Peyer's patch (tissue), 4 donors: ENCODE measurements around the gene SLX4IP. TPM values are rescaled to one million over a fixed set of nuclear protein-coding genes. Genes with fewer than 3 reads are reported as not detected.
A peak's percentile ranks its signal among the peaks of the same experiment; 100 is the strongest.

Experiments used
- DNase-seq, 3 donors: peaks; one replicate each; pipeline ENCODE4 v3.0.0-alpha.2; 2017 to 2019
- H3K27ac ChIP-seq, 4 donors: fragments of 200-600 bp; sonication (generic); one replicate each; pipeline ENCODE4 v1.5.1; 2016 to 2019
- H3K27me3 ChIP-seq, 2 donors: fragments of 200-600 bp; sonication (generic); one replicate each; pipeline ENCODE4 v1.5.1; 2019
- H3K36me3 ChIP-seq, 3 donors: fragments of 200-600 bp; sonication (generic); one replicate each; pipeline ENCODE4 v1.5.1; 2016 to 2019
- H3K4me1 ChIP-seq, 4 donors: fragments of 200-600 bp; sonication (generic); one replicate each; pipeline ENCODE4 v1.5.1; 2016 to 2019
- H3K4me3 ChIP-seq, 4 donors: fragments of 200-600 bp; sonication (generic); 1 replicate in 3 of 4; 2 replicates in 1 of 4; pipeline ENCODE4 v1.5.1; 2016 to 2019; ENCODE audit warnings: mild to moderate bottlenecking in 1 of 4
- H3K9me3 ChIP-seq, 4 donors: fragments of 200-600 bp; sonication (generic); one replicate each; pipeline ENCODE4 v1.5.1; 2016 to 2019; ENCODE audit warnings: mild to moderate bottlenecking in 1 of 4
- POLR2A ChIP-seq, 2 donors: fragments of 450-650 bp; IDR thresholded peaks; one replicate each; pipeline ENCODE4 v1.5.1; 2017; ENCODE audit warnings: antibody characterized with exemption in 2 of 2, mild to moderate bottlenecking in 2 of 2, moderate library complexity in 2 of 2
- total RNA-seq, 4 donors: library from RNA; depleted of rRNA; stranded (reverse); fragments of >200 nt; gene quantifications; one replicate each; pipeline ENCODE4 v1.1.0, GENCODE V29; 2016
- TF ChIP-seq, protein P1 (sequence below), 6 experiments: fragments of 450-650 bp in 4 of 6; fragments of 200-600 bp in 2 of 6; sonication (generic) in 1 of 6; IDR thresholded peaks; one replicate each; pipeline ENCODE4 v1.5.1; 2017 to 2019; ENCODE audit warnings: antibody characterized with exemption in 6 of 6, mild to moderate bottlenecking in 3 of 6, moderate library complexity in 1 of 6

Gene SLX4IP
- total RNA-seq, 4 donors from 2014 or later: 6.1 to 9.0 (median 7.9) TPM

DNA sequence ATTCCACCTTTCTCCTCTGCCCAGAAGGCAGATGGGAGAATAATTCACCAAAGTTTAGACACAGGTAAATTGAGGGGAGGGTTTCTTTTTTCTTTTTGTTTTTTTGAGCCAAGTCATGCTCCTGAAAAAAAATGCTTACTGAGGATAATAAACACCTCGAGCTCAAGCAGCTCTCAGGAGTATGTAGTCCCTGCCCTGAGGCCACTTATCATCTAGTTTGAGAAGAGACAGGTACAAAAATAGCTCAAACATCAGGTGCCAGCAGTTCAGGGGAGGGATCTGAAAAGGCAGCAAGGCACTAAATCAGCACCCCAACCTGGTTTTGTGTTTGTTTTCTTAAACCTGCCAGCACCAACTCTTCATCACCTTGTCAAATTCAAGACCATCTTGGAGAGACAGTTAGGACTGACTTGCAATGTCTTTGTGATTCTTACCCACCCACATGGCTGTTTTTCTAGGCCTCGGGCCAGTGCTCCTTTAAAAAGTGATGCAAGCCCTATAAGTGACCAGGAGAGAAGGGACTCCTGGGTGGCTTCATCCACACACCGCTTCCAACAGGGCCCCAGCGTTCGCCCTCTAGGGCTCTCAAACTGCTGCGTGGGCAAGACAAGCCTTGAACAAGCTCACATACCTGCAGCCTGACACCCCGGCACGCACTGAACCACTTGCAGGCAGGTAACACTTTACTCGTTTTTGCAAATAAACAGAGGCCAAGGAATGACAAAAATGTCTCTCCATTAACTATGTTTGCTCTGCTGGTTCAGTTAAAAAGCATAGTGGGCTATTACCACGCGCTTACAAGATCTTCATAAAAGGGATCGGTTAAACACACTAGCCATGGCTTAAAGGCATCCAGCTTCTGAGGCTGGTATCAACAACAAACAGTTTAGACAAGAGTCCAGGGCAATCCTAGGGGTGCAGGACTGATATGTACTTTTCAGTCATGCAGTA, 224.8 kb downstream of the SLX4IP start:
- H3K4me3 ChIP-seq: no peak overlapping the region
- H3K27me3 ChIP-seq: no peaks in the 10 kb centered on the region
- H3K27ac ChIP-seq: peak overlapping the region in 2 of 4 donors; percentile 5 to 41
- TF ChIP-seq POLR2A (IDR thresholded peaks at IDR 0.05): no peak
- TF ChIP-seq, protein P1, sequence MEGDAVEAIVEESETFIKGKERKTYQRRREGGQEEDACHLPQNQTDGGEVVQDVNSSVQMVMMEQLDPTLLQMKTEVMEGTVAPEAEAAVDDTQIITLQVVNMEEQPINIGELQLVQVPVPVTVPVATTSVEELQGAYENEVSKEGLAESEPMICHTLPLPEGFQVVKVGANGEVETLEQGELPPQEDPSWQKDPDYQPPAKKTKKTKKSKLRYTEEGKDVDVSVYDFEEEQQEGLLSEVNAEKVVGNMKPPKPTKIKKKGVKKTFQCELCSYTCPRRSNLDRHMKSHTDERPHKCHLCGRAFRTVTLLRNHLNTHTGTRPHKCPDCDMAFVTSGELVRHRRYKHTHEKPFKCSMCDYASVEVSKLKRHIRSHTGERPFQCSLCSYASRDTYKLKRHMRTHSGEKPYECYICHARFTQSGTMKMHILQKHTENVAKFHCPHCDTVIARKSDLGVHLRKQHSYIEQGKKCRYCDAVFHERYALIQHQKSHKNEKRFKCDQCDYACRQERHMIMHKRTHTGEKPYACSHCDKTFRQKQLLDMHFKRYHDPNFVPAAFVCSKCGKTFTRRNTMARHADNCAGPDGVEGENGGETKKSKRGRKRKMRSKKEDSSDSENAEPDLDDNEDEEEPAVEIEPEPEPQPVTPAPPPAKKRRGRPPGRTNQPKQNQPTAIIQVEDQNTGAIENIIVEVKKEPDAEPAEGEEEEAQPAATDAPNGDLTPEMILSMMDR (IDR thresholded peaks at IDR 0.05): no peak
- H3K4me1 ChIP-seq: peaks cover 0 to 29% (median under 1%) of the 10 kb centered on the region in 4 donors
- H3K9me3 ChIP-seq: no peaks in the 10 kb centered on the region
- peaks cover 0 to 78% (median 0%) of the 10 kb centered on the region in 3 donors for H3K36me3 ChIP-seq
- DNase-seq: no peak

DNA sequence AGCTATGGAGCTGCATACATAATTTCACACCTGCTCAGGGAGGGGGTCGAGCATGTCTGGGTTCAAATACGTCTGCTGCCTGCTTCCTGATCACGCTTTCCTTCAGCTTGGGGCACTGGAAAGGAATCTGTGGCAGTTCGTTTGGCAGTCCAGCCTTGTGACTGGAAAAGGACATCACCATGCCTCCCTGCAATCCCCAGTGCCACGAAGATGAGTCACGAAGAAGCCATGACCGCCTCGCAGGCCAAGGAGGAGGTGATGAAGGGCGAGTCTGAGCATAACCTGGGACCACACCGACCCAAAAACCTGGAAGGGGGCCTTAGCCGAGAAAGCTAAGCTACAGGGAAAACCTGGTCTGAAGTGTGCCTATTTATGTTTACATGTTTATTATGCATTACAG, 225.6 kb downstream of the SLX4IP start:
- Histone ChIP-seq H3K27ac (peak overlapping the region in 1 of 4 donors; percentile 41), H3K4me1 (peaks cover 0 to 30% (median 2%) of the 10 kb centered on the region in 4 donors), H3K27me3 (no peaks in the 10 kb centered on the region), H3K9me3 (no peaks in the 10 kb centered on the region), H3K4me3 (no peak overlapping the region), H3K36me3 (peaks cover 0 to 71% (median 0%) of the 10 kb centered on the region in 3 donors)
- TF ChIP-seq POLR2A (IDR thresholded peaks at IDR 0.05): no peak
- TF ChIP-seq, protein P1 (IDR thresholded peaks at IDR 0.05): no peak
- no peak for DNase-seq

DNA sequence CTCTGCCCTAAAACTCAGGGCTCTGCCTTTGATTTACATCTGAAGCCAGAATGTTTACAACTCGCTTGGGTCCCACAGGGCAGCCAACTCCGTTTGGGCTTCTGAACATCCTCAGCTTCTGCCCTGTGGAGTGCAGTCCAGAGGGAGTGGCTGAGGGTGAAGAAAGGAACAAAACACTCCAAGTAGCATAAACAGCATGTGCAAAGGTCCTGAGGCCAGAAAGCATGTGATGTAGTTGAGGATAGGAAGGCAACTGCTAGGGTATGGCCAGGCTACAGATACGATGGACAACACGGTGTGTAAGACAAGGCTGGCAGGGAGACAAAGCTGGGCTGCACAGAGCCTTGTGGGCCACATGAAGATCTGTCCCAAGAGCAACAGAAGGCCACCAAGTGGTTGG, 226.2 kb downstream of the SLX4IP start:
- H3K36me3 ChIP-seq: peaks cover 0 to 65% (median 0%) of the 10 kb centered on the region in 3 donors
- H3K27me3 ChIP-seq: no peaks in the 10 kb centered on the region
- H3K27ac ChIP-seq: peak overlapping the region in 1 of 4 donors; percentile 41
- no peak for DNase-seq
- TF ChIP-seq, protein P1 (IDR thresholded peaks at IDR 0.05): no peak
- TF ChIP-seq POLR2A (IDR thresholded peaks at IDR 0.05): no peak
- no peaks in the 10 kb centered on the region for H3K9me3 ChIP-seq
- no peak overlapping the region for H3K4me3 ChIP-seq
- H3K4me1 ChIP-seq: peaks cover 0 to 34% (median 2%) of the 10 kb centered on the region in 4 donors

DNA sequence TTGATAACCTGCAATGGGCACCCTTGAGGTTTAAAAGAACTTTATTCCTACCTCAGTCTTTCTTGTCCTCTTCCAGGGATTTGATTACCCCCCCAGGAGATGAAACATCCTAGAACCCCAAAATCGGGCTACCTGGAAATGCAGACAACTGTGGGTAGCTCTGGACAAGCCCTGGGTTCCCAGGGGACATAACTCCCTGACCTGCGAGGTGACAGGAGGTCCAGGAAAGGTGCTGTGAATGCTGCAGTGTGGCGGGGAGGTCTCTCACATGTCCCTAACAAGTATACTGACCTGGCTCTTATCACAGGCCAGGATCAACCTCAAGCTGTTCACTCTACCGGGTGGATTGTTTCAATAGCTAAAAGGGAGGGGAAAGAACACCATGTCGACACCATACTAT, 227.0 kb downstream of the SLX4IP start:
- H3K27ac ChIP-seq: peak overlapping the region in 1 of 4 donors; percentile 19
- H3K4me1 ChIP-seq: peaks cover 0 to 43% (median 2%) of the 10 kb centered on the region in 4 donors
- no peak for DNase-seq
- H3K27me3 ChIP-seq: no peaks in the 10 kb centered on the region
- no peak for TF ChIP-seq POLR2A (IDR thresholded peaks at IDR 0.05)
- TF ChIP-seq, protein P1 (IDR thresholded peaks at IDR 0.05): no peak
- H3K36me3 ChIP-seq: peaks cover 0 to 63% (median 0%) of the 10 kb centered on the region in 3 donors
- H3K9me3 ChIP-seq: no peaks in the 10 kb centered on the region
- H3K4me3 ChIP-seq: no peak overlapping the region

DNA sequence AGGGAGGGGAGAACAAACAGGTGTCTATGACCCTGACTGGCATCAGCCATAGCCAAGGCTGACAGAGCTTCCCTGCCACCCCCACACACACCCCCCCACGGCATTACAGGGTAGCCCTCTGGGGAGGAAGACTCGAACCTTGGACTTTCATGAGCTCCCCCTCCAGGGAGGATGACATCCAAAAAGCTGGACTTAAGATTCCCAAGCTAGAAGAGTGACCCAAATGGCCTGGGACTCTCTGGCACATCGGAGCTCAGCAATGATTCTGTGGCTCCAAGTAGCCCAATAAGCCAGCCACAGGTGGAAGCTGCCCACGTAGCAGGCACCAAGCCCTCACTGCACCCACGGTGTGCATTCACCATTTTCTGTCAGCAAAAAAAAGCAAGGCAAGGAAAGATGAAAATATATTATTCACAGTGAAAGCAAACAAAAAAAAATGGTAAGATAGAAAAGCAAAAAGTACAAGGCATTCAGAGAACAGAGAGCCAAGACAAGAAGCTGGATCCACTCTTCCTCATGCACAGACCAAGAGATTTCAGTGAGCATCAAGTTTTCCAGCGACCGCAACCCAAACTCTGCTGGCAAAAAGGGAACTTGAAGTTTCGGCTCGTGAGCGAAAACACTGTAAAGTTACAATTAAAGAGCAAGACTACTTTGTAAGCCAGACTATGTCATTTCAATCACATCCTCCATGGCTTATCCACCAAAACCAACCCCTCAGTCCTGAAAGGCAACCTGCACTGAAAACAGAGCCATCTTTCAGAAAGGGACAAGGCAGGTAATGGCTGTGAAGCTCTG, 227.8 kb downstream of the SLX4IP start:
- Histone ChIP-seq H3K36me3 (peaks cover 0 to 64% (median 0%) of the 10 kb centered on the region in 3 donors), H3K27ac (peak overlapping the region in 1 of 4 donors; percentile 19), H3K9me3 (no peaks in the 10 kb centered on the region), H3K4me3 (no peak overlapping the region), H3K4me1 (peaks cover 0 to 43% (median 2%) of the 10 kb centered on the region in 4 donors), H3K27me3 (no peaks in the 10 kb centered on the region)
- DNase-seq: no peak
- TF ChIP-seq, protein P1 (IDR thresholded peaks at IDR 0.05): no peak
